NCI-H2107 treated with DMSO at 0.1 percent for 48 hours (cell line): ENCODE results near the gene HEPACAM2.

Experiments used
- DNase-seq: peaks from one replicate; lab custom pipeline; 2025; ENCODE audit not compliant: unreplicated experiment; lab: John Stamatoyannopoulos, UW

HEPACAM2 gene

DNA sequence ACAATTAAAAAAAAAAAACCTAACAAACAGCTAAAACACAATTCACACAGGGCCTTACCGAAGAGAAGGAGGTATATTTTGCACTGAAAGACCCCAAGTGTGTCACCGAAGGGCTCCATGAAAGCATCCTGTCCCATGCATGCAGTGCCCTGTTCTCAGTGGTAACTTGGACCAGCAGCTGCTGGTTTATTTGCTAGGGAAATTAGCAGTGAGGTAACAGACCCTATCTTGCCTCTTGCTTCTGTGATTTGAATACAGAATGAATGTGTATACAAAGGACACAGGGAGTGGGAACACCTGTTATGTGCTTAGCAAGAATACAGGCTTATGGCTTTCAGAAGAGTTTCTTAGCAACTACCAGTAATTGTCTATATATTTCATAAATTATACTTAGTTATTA lies at the start of gene HEPACAM2:
HEPACAM2 (minus strand) TSS at position 160 of the 400 bp plus-strand sequence.
- peak; percentile 61 for DNase-seq

DNA sequence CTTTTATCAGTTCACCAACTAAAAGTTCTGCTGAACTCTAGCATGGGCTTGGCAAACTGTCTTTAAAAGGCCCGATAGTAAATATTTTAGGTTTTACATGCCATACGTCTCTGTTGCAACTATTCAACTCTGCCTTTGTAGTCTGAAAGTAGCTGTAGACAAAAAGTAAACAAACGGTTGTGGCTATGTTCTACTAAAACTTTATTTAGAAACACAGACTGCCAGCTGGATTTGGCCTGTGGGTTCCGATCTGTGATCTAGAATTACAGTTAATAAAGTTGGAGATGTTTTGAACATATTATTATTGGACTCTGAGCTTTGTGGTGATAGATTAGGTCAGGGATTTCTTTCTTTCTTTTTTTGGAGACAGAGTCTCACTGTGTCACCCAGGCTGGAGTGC lies 39.0 kb upstream of the HEPACAM2 start:
- DNase-seq = no peak

DNA sequence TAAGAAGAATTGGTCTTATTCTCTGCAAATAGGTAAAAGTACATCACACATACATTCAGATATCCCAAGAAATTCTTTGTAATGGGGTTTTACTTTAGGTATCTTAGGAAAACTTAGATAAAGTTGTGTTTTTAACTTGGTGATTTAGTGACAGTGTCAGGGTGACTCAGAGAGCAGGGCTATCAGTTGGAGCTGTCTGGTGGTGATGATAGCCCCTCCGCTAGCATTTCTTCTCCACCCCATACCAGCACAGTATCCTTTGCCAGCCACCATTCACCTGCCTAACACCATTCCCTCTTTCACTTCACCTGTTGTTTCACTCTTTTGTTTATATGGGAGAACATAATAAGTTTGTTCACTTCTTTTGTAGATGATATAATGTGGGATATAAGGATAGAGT lies 36.3 kb upstream of the HEPACAM2 start:
- no peak for DNase-seq

DNA sequence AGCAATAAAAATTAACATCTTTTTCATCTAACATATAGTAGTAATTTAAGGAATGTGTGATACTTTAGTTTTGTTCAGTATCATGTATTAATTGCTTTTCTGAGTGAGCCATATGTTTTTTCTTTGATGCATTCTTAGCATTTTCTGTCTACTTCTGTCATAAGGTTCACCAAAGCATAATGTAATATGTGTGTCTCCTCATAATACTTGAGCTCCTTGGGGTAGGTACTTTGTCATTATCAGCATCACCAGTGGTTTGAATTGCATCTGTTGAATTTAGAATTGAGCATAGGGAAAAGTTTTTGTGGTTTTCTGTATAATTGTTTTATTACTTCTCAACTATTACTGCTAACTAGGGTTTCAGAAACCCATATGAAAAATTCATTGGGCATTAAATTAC lies 32.4 kb upstream of the HEPACAM2 start:
- DNase-seq = no peak

DNA sequence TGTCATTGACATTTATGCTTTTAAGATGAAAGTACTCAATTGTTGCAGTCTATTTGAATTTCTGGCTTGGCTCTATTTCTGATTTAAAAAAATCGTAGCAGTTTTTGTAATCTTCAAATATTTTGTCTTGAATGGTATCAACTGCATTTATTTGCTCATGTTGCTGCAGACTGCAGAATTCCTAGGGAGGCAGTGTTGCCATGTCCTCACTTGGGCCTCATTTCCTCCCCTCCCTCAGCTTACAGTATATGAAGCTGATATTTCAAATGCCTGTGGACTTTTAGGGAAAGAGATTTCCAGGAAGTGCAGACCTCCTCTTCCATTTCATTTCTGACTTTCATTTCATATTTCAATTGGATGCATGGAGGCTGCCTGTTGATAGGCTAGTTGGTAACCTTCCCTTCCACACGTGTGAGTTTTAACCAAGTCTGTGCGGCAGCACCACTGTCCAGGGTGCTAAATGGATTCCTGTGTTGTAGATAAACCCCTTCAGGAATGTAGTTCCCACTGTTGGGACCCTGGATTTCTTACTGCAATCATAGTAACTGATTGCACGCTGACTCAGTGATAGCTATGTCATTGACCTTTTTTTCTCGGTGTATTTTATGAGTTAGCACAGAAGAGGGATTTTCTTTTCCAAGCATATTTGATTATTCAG lies 23.4 kb upstream of the HEPACAM2 start:
- DNase-seq = no peak

DNA sequence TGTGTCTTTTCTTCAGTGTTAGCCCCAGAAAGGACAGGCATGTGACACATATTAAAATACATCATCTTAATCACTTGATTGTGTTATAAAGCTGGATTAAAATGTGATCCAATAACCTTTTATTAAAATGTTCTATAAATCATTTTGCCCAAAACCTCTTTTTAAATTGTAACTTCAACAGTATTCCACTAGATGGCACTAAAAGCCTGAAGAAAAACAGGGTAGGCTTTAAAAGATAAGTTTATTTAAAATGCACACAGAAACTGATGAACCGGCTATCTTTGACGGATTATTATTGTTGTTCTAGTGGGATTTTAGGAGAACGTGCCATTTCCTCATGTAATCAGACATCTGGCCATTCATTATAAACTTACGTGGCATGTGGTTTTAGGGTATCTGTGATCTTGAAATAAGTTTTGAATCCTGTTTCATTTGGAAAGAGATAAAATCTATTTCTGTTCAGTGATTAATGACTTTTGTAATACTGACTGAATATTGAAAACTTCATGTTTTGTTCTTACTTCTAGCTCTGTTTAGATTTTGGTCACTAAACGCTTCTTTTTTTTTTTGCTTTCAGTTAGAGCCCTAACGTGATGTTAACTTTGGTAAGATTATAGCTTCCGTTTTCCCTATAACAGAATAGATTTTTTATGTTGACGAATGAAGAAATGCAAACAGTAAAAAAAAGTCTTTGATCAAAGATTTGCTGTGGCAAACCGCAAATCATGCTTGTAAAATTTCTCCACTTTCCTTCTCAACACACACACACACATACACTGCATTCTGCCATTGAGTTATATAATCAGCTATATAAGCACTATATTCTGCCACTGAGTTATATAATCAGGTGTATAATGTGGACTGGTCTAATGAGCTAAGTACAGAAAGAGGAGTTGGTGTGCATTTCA lies 19.5 kb upstream of the HEPACAM2 start:
- DNase-seq = peak; percentile 43

DNA sequence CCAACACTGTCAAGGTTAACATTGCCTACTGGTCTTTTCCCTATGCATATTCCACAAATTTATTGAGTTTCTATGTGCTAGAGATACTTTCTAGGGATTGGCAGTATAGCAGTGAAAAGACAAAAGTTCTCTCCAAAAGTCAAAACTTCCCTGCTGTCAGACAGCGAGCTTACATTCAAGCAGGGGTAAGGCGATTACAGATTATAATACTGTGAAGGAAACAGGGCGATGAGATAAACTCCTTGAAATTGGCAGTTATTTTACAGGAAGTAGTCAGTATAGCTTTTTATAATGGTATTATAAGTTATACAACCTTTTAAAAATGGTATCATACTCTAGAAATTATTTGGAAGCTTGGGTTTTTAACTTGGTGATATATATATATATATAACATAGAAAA lies 15.8 kb upstream of the HEPACAM2 start:
- DNase-seq = no peak

DNA sequence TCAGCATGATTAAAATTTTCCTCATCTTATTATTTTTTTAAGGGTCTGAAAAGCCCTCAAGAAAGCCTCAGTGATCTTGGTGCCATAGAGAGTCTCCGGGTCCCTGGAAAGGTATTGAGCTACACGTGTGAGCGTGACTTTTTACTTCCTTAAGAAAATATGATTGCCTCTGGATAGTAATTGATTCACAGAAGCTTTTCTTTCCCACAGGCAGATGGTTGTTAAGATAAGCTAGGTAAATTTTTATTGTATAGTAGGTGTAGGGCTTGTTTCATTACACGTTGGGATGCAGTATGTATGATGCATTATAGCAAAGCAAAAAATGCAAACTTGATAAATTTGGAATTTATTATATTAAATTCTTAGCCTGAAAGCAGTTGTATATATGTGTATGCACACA lies 13.6 kb upstream of the HEPACAM2 start:
- no peak for DNase-seq

DNA sequence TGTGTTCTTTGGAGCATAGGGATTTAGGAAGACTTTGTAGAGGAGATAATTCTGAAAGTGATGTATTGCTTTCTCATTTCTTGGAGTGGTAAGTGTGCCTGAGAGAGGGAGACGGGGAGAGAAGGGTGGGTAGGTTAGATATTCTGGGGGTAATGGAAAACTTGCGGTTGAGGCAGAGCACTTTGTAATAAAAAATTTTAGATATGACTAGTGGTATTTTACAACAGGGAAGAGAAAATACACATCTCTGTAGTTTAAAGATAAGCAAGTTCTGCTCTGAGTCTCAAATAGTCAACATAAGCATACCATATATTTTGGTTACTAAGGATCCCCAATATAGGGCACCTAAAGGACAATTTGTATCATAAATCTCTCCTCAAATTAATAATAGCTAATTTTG lies 12.5 kb upstream of the HEPACAM2 start:
- no peak for DNase-seq

DNA sequence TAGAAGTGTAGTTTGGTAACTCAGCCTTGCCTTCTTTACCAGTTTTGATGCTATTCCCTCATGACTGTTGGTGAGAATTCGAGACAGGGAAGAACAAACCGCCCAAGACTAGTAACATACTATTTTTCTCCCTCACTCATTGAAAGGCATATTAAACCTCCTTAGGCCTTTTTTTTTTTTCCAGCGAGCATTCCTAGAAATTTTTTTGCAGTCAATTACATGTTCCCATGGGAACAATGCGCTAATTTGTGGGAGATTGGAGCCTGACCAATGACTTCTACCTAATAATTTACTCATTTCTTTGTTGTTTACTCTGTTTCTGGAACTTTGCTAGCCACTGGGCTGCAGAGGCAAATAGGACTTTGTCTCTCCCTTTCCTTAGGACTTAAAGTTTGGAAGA lies 11.9 kb upstream of the HEPACAM2 start:
- DNase-seq = no peak

DNA sequence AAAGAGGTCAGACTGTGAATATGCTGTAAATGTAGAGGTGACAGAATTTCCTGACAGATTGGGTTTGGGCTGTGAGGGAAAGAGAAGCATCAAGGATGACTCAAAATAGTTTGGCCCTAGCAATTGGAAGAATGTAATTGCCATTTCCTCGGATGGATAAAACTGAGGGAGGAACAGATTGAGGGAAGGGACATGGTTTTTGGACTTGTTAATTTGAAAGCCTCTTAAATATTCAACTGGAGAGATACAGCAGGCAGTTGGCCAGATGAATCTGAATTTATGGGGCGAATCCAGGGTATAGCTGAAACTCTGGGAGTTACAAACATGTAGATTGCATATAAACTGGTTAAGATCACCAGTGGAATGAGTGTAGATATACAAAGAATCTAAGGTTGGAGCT lies 9.3 kb upstream of the HEPACAM2 start:
- no peak for DNase-seq

DNA sequence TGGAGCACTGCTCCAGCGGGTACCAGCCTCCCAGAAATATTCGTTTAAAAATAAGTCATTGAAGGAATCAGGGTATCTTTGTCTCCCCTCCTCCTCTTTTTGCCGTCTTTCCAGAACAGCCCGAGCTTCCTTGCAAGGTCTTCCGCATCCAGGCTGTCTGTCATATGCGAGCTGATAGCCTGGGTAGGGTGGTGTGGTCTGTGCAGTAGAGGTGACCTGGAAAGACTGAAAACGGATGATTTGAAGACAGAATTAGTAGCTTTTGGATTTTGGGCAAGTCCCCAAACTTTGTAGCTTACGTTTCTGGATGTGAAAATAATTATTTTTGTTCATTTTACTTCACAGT lies 6.4 kb upstream of the HEPACAM2 start:
- no peak for DNase-seq

DNA sequence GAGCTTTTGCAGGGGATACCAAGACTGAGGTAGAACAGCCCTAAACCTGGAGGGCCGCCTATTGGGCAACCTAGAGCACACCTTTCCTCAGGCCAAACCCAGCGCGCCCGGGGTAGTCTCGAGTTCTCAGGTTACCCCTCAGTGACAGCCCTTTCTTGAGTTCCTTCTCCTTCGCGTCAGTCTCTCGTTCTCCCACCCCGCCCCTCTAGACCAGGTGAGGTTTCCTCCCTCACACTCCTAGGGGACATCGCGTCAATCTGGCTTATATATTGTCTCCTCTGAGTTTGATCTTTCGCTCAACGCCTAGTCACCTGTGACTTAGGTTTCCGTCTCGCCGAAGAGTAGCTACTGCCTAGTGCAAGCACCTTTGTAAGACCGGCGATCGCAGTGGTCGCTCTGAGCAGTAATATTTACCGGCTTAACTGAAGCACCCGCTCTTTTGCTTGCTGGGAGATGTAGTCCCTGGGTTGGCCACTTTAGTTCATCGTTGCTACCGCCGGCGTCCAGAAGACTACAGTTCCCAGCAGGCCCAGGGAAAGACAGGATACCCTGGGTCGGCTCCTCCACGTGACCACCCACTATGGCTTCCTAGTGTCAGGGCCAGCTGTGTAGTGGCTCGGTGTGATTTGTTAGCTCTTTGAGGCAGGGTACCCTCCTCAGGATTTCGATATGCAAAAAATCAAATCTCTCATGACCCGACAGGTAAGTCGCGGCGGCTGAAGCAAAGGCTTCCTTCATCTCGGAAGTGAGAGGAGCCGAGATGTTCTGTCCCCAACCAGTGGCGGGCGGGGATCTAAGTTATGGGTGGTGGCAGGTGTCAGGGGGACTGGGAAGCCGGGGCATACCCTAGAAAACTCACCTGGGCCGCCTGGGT lies 5.8 kb upstream of the HEPACAM2 start, which contains the start of gene VPS50:
VPS50 (plus strand) TSS at position 568 of the 874 bp plus-strand sequence; CDS start at position 670, 102 bp downstream.
- peak; percentile 99 for DNase-seq

DNA sequence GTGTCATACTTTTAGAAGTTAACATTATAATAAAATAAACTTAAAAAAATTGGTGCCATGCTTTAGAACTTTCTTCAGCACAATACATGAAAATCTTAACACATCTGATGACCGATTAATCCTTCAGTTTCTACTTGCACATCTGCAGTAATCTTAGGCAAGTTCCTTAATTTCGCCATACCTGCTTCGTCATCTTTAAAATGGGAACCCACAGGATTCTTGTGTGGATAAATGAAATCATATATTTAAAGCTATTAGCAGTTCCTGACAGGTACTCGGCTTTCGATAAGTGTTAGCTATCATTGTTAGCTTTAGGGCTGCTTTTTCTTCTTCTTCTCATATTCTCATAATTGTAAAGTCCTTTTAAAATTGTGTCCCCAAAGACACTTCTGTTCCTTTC lies 5.0 kb upstream of the HEPACAM2 start:
- no peak for DNase-seq

DNA sequence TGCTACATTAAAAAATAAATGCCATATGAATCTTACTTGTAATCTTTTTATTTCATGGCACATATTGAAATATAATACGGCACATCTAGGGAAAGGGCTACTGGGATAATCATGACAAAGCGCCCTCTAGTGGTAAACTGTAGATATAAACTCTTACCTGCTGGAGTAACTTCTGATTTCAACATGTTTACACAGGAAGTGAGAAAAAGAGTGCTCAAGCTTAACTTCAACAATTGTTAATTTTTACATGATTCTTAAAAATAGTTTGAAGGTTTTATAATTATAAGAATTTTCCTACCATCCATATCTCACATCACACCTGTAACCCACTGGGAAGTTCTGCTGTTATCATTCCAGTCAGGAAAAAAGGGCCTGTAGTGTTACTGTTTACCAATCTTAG lies 2.0 kb upstream of the HEPACAM2 start:
- peak; percentile 81 for DNase-seq

DNA sequence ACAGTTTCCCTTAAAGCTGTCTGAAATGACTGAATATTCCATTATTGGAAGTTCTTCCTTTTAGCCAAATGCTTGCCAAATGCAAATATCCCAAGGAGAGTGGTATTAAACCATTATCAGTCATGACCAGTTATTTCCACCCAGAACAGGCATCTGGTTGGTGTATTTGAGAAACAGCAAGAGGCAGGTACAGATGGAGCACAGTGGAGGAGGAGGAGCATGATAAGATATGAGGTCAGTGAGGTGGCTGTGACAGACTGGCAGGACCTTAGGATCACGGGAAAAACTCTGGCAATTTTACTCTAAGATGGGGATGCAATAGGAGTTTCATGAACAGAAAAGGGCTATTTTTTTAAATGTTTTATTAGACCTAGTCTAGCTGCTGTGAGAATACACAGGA lies 6.4 kb downstream of the HEPACAM2 start:
- DNase-seq = no peak

DNA sequence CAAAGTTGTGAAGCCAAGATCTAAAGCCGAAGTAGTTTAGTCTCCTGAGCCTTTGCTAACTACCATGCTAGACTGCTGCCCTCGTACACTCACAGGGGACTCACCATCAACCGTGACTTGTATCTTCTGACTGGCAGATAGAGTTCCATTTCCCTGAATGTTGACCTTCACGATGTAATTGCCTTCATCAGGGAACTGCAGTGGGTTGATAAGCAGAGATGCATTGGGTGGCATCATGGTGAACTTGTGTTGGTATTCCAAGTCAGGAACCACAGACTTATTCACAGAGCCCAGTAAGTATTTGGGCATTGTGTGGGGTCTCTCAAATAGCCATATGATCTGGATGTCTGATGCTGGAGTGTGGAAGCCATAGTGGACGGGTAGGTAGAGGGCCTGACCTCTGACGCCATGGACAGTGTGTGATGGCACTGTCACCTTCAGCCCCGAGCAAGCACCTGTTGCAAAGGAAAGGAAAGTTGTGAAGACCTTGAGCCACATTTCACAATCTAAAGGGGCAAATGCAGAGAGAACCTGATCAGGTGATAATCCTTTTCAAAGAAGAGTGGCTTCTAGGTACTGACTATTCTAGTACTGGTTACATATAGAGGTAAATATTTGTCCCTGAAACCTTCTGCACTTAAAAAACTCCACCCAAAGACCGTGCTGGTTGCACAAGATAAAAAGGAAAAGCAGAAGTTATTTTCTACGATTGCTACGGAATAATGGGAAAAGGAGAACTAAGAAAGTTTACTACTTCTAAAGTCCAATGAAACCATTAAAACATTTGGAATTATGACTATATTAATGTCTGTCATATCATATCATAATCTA lies 7.1 kb downstream of the HEPACAM2 start:
- no peak for DNase-seq

DNA sequence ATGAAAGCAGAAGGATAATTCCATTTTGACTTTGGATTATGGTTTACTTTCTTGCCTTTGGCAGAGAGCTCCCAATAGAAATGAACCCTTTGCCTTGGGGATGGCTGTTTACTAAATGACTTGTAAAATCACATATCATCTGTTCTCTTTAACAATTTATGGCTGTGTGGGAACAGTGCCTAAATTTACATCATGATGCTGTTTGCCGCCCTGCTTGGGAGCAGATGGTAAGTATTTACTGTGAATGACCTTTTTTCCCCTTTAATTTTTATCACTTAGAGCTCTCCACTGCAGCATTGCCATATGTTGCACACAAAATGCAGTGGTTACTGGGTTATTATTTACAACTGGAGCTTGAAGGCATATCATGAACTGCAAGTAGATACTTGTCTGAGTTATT lies 13.4 kb downstream of the HEPACAM2 start:
- no peak for DNase-seq

DNA sequence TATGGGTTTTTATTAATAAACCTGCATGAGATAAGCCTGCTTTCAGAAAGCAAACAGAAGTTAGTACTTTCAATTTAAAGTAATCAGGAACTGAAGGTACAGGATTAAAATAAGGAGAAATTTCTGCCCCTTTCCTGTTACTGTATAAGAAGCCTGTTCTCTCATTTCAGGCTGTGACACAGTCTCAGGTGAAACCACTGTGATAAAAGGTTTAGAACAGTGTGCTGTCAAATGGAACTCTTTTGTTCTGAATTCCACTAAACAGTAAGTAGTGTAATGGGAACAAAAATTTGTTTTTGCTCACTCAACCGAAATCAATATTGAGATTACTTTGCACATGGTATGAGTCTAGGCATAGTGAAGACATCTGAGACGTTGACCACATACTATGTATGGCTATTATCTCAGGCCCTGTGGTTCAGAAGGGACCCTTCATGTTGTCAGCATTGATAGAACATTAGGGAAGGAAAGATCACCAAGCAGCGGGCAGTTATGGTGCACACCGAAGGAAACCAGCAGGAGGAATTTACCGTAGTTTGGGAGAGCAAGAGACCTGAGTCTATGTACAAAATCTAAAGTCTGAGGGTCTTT lies 14.9 kb downstream of the HEPACAM2 start:
- no peak for DNase-seq

DNA sequence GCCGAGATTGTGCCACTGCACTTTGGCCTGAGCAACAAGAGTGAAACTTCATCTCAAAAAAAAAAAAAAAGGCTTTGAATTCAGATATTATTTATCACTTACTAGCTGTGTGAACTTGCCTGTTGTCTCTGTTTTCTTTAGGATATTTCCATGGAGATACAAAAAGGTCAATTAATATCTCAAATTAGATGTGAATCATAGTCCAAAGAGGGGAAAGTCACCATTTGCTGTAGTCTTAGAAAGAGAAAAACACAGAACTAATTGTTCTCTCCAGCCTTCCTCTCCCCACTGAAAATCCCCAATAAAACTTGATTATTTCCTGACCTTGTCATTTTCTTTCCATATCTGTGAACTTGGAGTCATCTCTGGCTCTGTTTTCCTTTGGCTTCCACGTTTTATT lies 21.2 kb downstream of the HEPACAM2 start:
- no peak for DNase-seq
